CMK (cell line): Measurements from ENCODE around the gene MYOZ2.

ENCODE experiments used
- DNase-seq: peaks from one replicate; pipeline ENCODE4 v3.0.0-alpha.2; 2010; ENCODE audit warnings: low read depth

The MYOZ2 gene

GRCh38 chr4:119197772-119198212 is 62.2 kb downstream of the MYOZ2 start:
- no peak for DNase-seq

- DNase-seq, result no peak
Observed at GRCh38 chr4:119204916-119205315, 69.3 kb downstream of the MYOZ2 start.

GRCh38 chr4:119205690-119206089 is 70.1 kb downstream of the MYOZ2 start:
- no peak for DNase-seq

GRCh38 chr4:119206178-119206577 is 70.5 kb downstream of the MYOZ2 start:
- DNase-seq, result no peak

GRCh38 chr4:119207051-119207450 is 71.4 kb downstream of the MYOZ2 start:
- no peak for DNase-seq

- no peak for DNase-seq
Observed at GRCh38 chr4:119209077-119209476, 73.4 kb downstream of the MYOZ2 start.

GRCh38 chr4:119209586-119209985 is 74.0 kb downstream of the MYOZ2 start:
- no peak for DNase-seq

GRCh38 chr4:119210775-119211174 is 75.1 kb downstream of the MYOZ2 start:
- DNase-seq, result no peak

- DNase-seq, result peak; percentile 29
Observed at GRCh38 chr4:119211867-119212233, 76.2 kb downstream of the MYOZ2 start.

- peak; percentile 88 for DNase-seq
Observed at GRCh38 chr4:119212234-119212963, 76.8 kb downstream of the MYOZ2 start, which contains the start of gene USP53. Gene USP53 (plus strand): TSS chr4:119212713. CDS start chr4:119239760, 27,047 bp downstream.

- peak; percentile 67 for DNase-seq
Observed at GRCh38 chr4:119212964-119213606, 77.5 kb downstream of the MYOZ2 start.

- no peak for DNase-seq
Observed at GRCh38 chr4:119218093-119218492, 82.5 kb downstream of the MYOZ2 start.

GRCh38 chr4:119221412-119221811 is 85.8 kb downstream of the MYOZ2 start:
- DNase-seq, result no peak

- DNase-seq, result no peak
Observed at GRCh38 chr4:119227690-119228089, 92.1 kb downstream of the MYOZ2 start.

- DNase-seq, result no peak
Observed at GRCh38 chr4:119228406-119228805, 92.8 kb downstream of the MYOZ2 start.

GRCh38 chr4:119229908-119230687 is 94.5 kb downstream of the MYOZ2 start:
- DNase-seq, result no peak

GRCh38 chr4:119231491-119231890 is 95.9 kb downstream of the MYOZ2 start:
- DNase-seq, result no peak

GRCh38 chr4:119232286-119232685 is 96.7 kb downstream of the MYOZ2 start:
- no peak for DNase-seq

- no peak for DNase-seq
Observed at GRCh38 chr4:119233191-119233590, 97.6 kb downstream of the MYOZ2 start.

GRCh38 chr4:119233750-119234149 is 98.1 kb downstream of the MYOZ2 start:
- no peak for DNase-seq

GRCh38 chr4:119237201-119237600 is 101.6 kb downstream of the MYOZ2 start:
- DNase-seq, result no peak
